NB4 (cell line): Measurements from ENCODE around the gene TNNI3K.

Experiments used
- DNase-seq: peaks from one replicate; pipeline ENCODE4 v3.0.0; 2010; ENCODE audit warnings: low read depth
- H3K4me3 ChIP-seq: one replicate; pipeline ENCODE4 v1.5.1; 2011; ENCODE audit warnings: mild to moderate bottlenecking, low read depth, low read length, moderate library complexity
- CTCF ChIP-seq: IDR thresholded peaks from one replicate; pipeline ENCODE4 v1.5.1; 2012; ENCODE audit warnings: low read depth, low read length
- MAX ChIP-seq: IDR thresholded peaks from 2 replicates; pipeline ENCODE4 v1.6.1; 2011; ENCODE audit warnings: low read depth, low read length
- MYC ChIP-seq: IDR thresholded peaks from 2 replicates; pipeline ENCODE4 v1.6.1; 2011; ENCODE audit warnings: low read depth, low read length
- POLR2A ChIP-seq: IDR thresholded peaks from 2 replicates; pipeline ENCODE4 v1.6.1; 2011; ENCODE audit warnings: mild to moderate bottlenecking; ENCODE audit not compliant: insufficient read length; ENCODE audit errors: extremely low read depth

Gene TNNI3K

GRCh38 chr1:74412244-74412643 is 177.1 kb downstream of the TNNI3K start:
- no peak overlapping the region for H3K4me3 ChIP-seq
- TF ChIP-seq CTCF = no peak
- TF ChIP-seq MAX = no peak
- no peak for TF ChIP-seq MYC
- no peak for TF ChIP-seq POLR2A
- no peak for DNase-seq

GRCh38 chr1:74415935-74416334 is 180.7 kb downstream of the TNNI3K start:
- TF ChIP-seq MAX (no peak), MYC (no peak), CTCF (no peak), POLR2A (no peak)
- H3K4me3 ChIP-seq = no peak overlapping the region
- DNase-seq = no peak

GRCh38 chr1:74419611-74420010 is 184.4 kb downstream of the TNNI3K start:
- no peak for DNase-seq
- H3K4me3 ChIP-seq = no peak overlapping the region
- TF ChIP-seq MYC (no peak), CTCF (no peak), POLR2A (no peak), MAX (no peak)

DNA sequence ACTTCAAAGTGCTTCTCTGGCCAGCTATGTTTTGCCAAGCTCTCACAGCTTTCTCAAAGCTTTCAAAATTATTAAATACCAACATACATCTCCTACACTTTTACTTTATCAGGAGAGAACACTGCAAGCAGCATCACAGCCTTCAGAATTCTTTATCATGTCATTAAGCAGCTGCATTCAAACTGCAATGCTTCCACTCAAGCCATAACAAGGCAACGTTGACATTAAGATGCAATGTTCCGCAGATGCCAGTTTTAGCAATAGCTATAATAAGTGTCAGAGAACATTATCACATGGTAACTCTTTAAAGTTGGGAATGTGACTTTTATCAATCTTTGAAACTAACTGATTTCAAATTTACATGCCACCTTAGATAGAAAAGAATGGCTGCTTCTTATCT is 185.3 kb downstream of the TNNI3K start:
- TF ChIP-seq CTCF = no peak
- no peak for TF ChIP-seq MYC
- no peak for TF ChIP-seq MAX
- TF ChIP-seq POLR2A = no peak
- DNase-seq = no peak
- no peak overlapping the region for H3K4me3 ChIP-seq

GRCh38 chr1:74422421-74423292 is 187.5 kb downstream of the TNNI3K start:
- DNase-seq = no peak
- no peak for TF ChIP-seq CTCF
- TF ChIP-seq POLR2A = no peak
- TF ChIP-seq MYC = no peak
- no peak for TF ChIP-seq MAX

GRCh38 chr1:74423471-74423870 is 188.3 kb downstream of the TNNI3K start:
- no peak overlapping the region for H3K4me3 ChIP-seq
- no peak for DNase-seq
- TF ChIP-seq MAX (no peak), POLR2A (no peak), MYC (no peak), CTCF (no peak)

More at GRCh38 chr1:74422421-74423292, 187.5 kb downstream of the TNNI3K start:
- H3K4me3 ChIP-seq = no peak overlapping the region
